Measurements from ENCODE around the gene PACSIN2. TPM values are rescaled to one million over a fixed set of nuclear protein-coding genes. Genes with fewer than 3 reads are reported as not detected.

The PACSIN2 gene
- total and polyA plus RNA-seq, 8 donors = 24.9 to 154 (median 71.6) TPM

GRCh38 chr22:42912059-42912458 is 102.9 kb downstream of the PACSIN2 start:
- WGBS, 5 donors = 36 to 58% (median 39%) methylated on average over 6 of the region's 6 CpGs
- TF ChIP-seq POLR2AphosphoS5 (IDR thresholded peaks at IDR 0.05) (no peak), CTCF (IDR thresholded peaks at IDR 0.05) (no peak), POLR2A (IDR thresholded peaks at IDR 0.05) (no peak), EP300 (IDR thresholded peaks at IDR 0.05) (no peak)
- H3K27ac ChIP-seq = peak overlapping the region in 2 of 5 donors; percentile 23 to 33
- H3K9me3 ChIP-seq = no peaks in the 10 kb centered on the region
- peak in 1 of 2 donors; percentile 49 for DNase-seq
- intact Hi-C loops (cut with DNase I; ENCODE audit: low total_unique reads) = no loop called here
- H3K4me3 ChIP-seq = no peak overlapping the region
- H3K27me3 ChIP-seq = no peaks in the 10 kb centered on the region
- H3K4me1 ChIP-seq = peaks cover 39 to 88% (median 73%) of the 10 kb centered on the region in 4 donors
- peaks cover 4 to 41% (median 21%) of the 10 kb centered on the region in 4 donors for H3K36me3 ChIP-seq

GRCh38 chr22:42910221-42910942 is 104.6 kb downstream of the PACSIN2 start:
- peaks cover 4 to 43% (median 22%) of the 10 kb centered on the region in 4 donors for H3K36me3 ChIP-seq
- H3K9me3 ChIP-seq = no peaks in the 10 kb centered on the region
- intact Hi-C loops (cut with DNase I; ENCODE audit: low total_unique reads) = no loop called here
- peaks cover 53 to 89% (median 77%) of the 10 kb centered on the region in 4 donors for H3K4me1 ChIP-seq
- no peak overlapping the region for H3K4me3 ChIP-seq
- TF ChIP-seq POLR2A (IDR thresholded peaks at IDR 0.05) = no peak
- TF ChIP-seq POLR2AphosphoS5 (IDR thresholded peaks at IDR 0.05) = no peak
- no peak for TF ChIP-seq EP300 (IDR thresholded peaks at IDR 0.05)
- TF ChIP-seq CTCF (IDR thresholded peaks at IDR 0.05) = no peak
- no peaks in the 10 kb centered on the region for H3K27me3 ChIP-seq
- WGBS, 5 donors = 86 to 95% (median 88%) methylated on average over 10 of the region's 10 CpGs
- H3K27ac ChIP-seq = peak overlapping the region in 1 of 5 donors; percentile 2
- DNase-seq = no peak

GRCh38 chr22:42909363-42910058 is 105.4 kb downstream of the PACSIN2 start:
- Histone ChIP-seq H3K27me3 (no peaks in the 10 kb centered on the region), H3K4me3 (no peak overlapping the region), H3K4me1 (peaks cover 62 to 89% (median 75%) of the 10 kb centered on the region in 4 donors), H3K27ac (peak overlapping the region in 2 of 5 donors; percentile 2 to 69), H3K36me3 (peaks cover 4 to 43% (median 22%) of the 10 kb centered on the region in 4 donors), H3K9me3 (no peaks in the 10 kb centered on the region)
- 79 to 86% (median 86%) methylated on average over 14 of the region's 14 CpGs for WGBS, 5 donors
- no peak for DNase-seq
- intact Hi-C loops (cut with DNase I; ENCODE audit: low total_unique reads) = no loop called here
- no peak for TF ChIP-seq EP300 (IDR thresholded peaks at IDR 0.05)
- no peak for TF ChIP-seq POLR2A (IDR thresholded peaks at IDR 0.05)

GRCh38 chr22:42908374-42908746 is 106.6 kb downstream of the PACSIN2 start:
- WGBS, 5 donors = 63 to 73% (median 71%) methylated on average over 6 of the region's 6 CpGs
- TF ChIP-seq CTCF (IDR thresholded peaks at IDR 0.05) (no peak), POLR2AphosphoS5 (IDR thresholded peaks at IDR 0.05) (no peak), POLR2A (IDR thresholded peaks at IDR 0.05) (no peak), EP300 (IDR thresholded peaks at IDR 0.05) (no peak)
- Histone ChIP-seq H3K36me3 (peaks cover 4 to 43% (median 22%) of the 10 kb centered on the region in 4 donors), H3K27me3 (no peaks in the 10 kb centered on the region), H3K4me1 (peaks cover 50 to 87% (median 70%) of the 10 kb centered on the region in 4 donors), H3K27ac (peak overlapping the region in 4 of 5 donors; percentile 15 to 73 (median 70)), H3K4me3 (no peak overlapping the region), H3K9me3 (no peaks in the 10 kb centered on the region)
- intact Hi-C loops (cut with DNase I; ENCODE audit: low total_unique reads) = no loop called here
- DNase-seq = no peak
